CD14-positive monocyte (primary cell): ENCODE measurements around the gene AHNAK. TPM values are rescaled to one million over a fixed set of nuclear protein-coding genes. Genes with fewer than 3 reads are reported as not detected.

ENCODE experiments used
- DNase-seq, 3 donors: peaks; one replicate each; pipeline ENCODE4 v3.0.0-alpha.2; 2011 to 2022
- H2AFZ ChIP-seq: 2 replicates; pipeline ENCODE4 v1.6.0; 2012; ENCODE audit warnings: mild to moderate bottlenecking, low read depth, low read length, inconsistent platforms; ENCODE audit not compliant: insufficient read depth, poor library complexity, severe bottlenecking
- H3K27ac ChIP-seq, 2 donors: 1 replicate in 1 of 2; 2 replicates in 1 of 2; pipeline ENCODE4 v1.5.1; 2012 to 2013; ENCODE audit warnings: low read length in 2 of 2, control low read depth in 1 of 2, inconsistent platforms in 1 of 2, low read depth in 1 of 2, mild to moderate bottlenecking in 1 of 2
- H3K27me3 ChIP-seq, 2 donors: one replicate each; pipeline versions ENCODE4 v1.6.0 to v1.6.1; 2011 to 2013; ENCODE audit warnings: low read length in 2 of 2; ENCODE audit not compliant: control insufficient read depth in 2 of 2, insufficient read depth in 2 of 2
- H3K36me3 ChIP-seq, 2 donors: replicated peaks in 1 of 2; 1 replicate in 1 of 2; 2 replicates in 1 of 2; pipeline versions ENCODE4 v1.5.1 to v1.6.1; 2012 to 2013; ENCODE audit warnings: low read length in 2 of 2, control low read depth in 1 of 2, inconsistent platforms in 1 of 2, mild to moderate bottlenecking in 1 of 2; ENCODE audit not compliant: insufficient read depth in 2 of 2, control insufficient read depth in 1 of 2
- H3K4me1 ChIP-seq, 2 donors: 1 replicate in 1 of 2; 2 replicates in 1 of 2; pipeline versions ENCODE4 v1.5.1 to v1.6.1; 2012 to 2013; ENCODE audit warnings: low read length in 2 of 2, control low read depth in 1 of 2, inconsistent platforms in 1 of 2, mild to moderate bottlenecking in 1 of 2, moderate library complexity in 1 of 2; ENCODE audit not compliant: insufficient read depth in 2 of 2, control insufficient read depth in 1 of 2
- H3K4me2 ChIP-seq: replicated peaks from 2 replicates; pipeline ENCODE3; 2012; ENCODE audit warnings: low read length, moderate library complexity, mild to moderate bottlenecking; ENCODE audit not compliant: poor library complexity, severe bottlenecking; ENCODE audit errors: extremely low read depth
- H3K4me3 ChIP-seq, 3 experiments: fragments of 200-600 bp in 1 of 3; sonication (generic) in 1 of 3; replicated peaks in 1 of 3; 1 replicate in 2 of 3; 2 replicates in 1 of 3; pipeline ENCODE4 v1.5.1; 2011 to 2013; ENCODE audit warnings: low read length in 3 of 3, mild to moderate bottlenecking in 3 of 3, control low read depth in 2 of 3, low read depth in 2 of 3, inconsistent platforms in 1 of 3, moderate library complexity in 1 of 3
- H3K79me2 ChIP-seq: 2 replicates; pipeline ENCODE4 v1.6.0; 2012; ENCODE audit warnings: mild to moderate bottlenecking, control low read depth, inconsistent platforms, low read length, moderate library complexity; ENCODE audit not compliant: insufficient read depth
- H3K9ac ChIP-seq: 2 replicates; pipeline ENCODE4 v1.6.0; 2017; ENCODE audit warnings: low read length, mild to moderate bottlenecking; ENCODE audit not compliant: insufficient read depth, poor library complexity, severe bottlenecking
- H3K9me3 ChIP-seq, 2 donors: replicated peaks in 1 of 2; 1 replicate in 1 of 2; 2 replicates in 1 of 2; pipeline versions ENCODE4 v1.5.1 to v1.6.1; 2012 to 2013; ENCODE audit warnings: low read length in 2 of 2, control low read depth in 1 of 2; ENCODE audit not compliant: control insufficient read depth in 1 of 2, insufficient read depth in 1 of 2
- H4K20me1 ChIP-seq: 2 replicates; pipeline ENCODE4 v1.6.0; 2012; ENCODE audit warnings: mild to moderate bottlenecking, low read length, control low read depth, moderate library complexity; ENCODE audit not compliant: insufficient read depth
- H3K27ac Mint-ChIP-seq, 7 donors: one replicate each; pipeline ENCODE4 v1.8.0; 2020; ENCODE audit warnings: mild to moderate bottlenecking in 7 of 7, mixed read lengths in 7 of 7, moderate library complexity in 6 of 7, inconsistent platforms in 2 of 7
- H3K27me3 Mint-ChIP-seq, 3 donors: one replicate each; pipeline ENCODE4 v1.8.0; 2021 to 2022; ENCODE audit warnings: low read depth in 3 of 3, mild to moderate bottlenecking in 3 of 3, mixed read lengths in 3 of 3, moderate library complexity in 3 of 3, inconsistent platforms in 1 of 3
- H3K36me3 Mint-ChIP-seq, 2 donors: one replicate each; pipeline ENCODE4 v1.8.0; 2020; ENCODE audit warnings: mixed read lengths in 2 of 2, inconsistent platforms in 1 of 2, mild to moderate bottlenecking in 1 of 2
- H3K4me1 Mint-ChIP-seq: one replicate; pipeline ENCODE4 v1.8.0; 2020; ENCODE audit warnings: mild to moderate bottlenecking, mixed read lengths
- H3K4me3 Mint-ChIP-seq, 2 donors: one replicate each; pipeline ENCODE4 v1.8.0; 2020; ENCODE audit warnings: mild to moderate bottlenecking in 2 of 2, mixed read lengths in 2 of 2, moderate library complexity in 1 of 2
- H3K9me3 Mint-ChIP-seq, 7 donors: one replicate each; pipeline ENCODE4 v1.8.0; 2020 to 2022; ENCODE audit warnings: mixed read lengths in 7 of 7, mild to moderate bottlenecking in 6 of 7, moderate library complexity in 6 of 7, inconsistent platforms in 2 of 7
- WGBS: methylation state at CpG from one replicate; pipeline ENCODE4 v1.1.5; 2013; ENCODE audit warnings: missing lambda C conversion rate; ENCODE audit not compliant: insufficient coverage; 5-methylcytosine and 5-hydroxymethylcytosine counted together
- intact Hi-C, 2 donors: fragments of 100-400 bp; cut with micrococcal nuclease; formaldehyde crosslinking; loops; one replicate each; pipeline versions ENCODE4 v1.15.0 to v1.15.1; 2023
- polyA plus RNA-seq, 3 donors: library from polyadenylated mRNA; depleted of rRNA in 1 of 3; unstranded in 2 of 3; stranded (reverse) in 1 of 3; fragments of 300-500 nt in 2 of 3; fragments of >200 nt in 1 of 3; fragmentation: Illumina TruSeq in 2 of 3; gene quantifications; 1 replicate in 2 of 3; 2 replicates in 1 of 3; pipeline ENCODE4 v1.2.3, GENCODE V29; 2012 to 2021
- TF ChIP-seq, protein P1 (sequence below): fragments of 200-600 bp; IDR thresholded peaks from one replicate; pipeline ENCODE4 v1.8.0; 2022; ENCODE audit warnings: antibody characterized with exemption, mild to moderate bottlenecking

AHNAK gene
- polyA plus RNA-seq, 3 donors = 80.0 to 201 (median 103) TPM

DNA sequence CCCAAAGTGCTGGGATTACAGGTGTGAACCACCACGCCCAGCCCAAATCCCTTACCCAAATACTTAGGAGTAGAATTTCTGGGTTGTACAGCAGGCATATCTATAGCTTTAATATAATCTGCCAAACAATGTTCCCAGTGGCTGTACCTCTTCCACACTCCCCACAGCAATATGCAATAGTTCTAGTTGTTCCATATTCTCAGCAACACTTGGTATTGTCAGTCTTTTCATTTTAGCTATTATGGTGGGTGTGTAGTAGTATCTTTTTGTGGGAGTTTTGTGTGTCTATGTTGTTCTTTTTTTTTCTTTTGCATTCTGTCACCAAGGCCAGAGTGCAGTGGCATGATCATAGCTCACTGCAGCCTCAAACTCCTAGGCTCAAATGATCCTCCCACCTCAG is 109.0 kb downstream of the AHNAK start:
- intact Hi-C loops = no loop called here
- H3K9me3 ChIP-seq = no peaks in the 10 kb centered on the region
- no peaks in the 10 kb centered on the region for H3K79me2 ChIP-seq
- no peaks in the 10 kb centered on the region for H3K36me3 Mint-ChIP-seq
- no peak for DNase-seq
- no peak overlapping the region for H3K4me3 Mint-ChIP-seq
- no peaks in the 10 kb centered on the region for H4K20me1 ChIP-seq
- H3K27me3 Mint-ChIP-seq = peaks cover 0 to 2% (median 0%) of the 10 kb centered on the region in 3 donors
- H3K9me3 Mint-ChIP-seq = peaks cover 0 to 3% (median 0%) of the 10 kb centered on the region in 7 donors
- H3K4me2 ChIP-seq = no peak overlapping the region
- TF ChIP-seq, protein P1, sequence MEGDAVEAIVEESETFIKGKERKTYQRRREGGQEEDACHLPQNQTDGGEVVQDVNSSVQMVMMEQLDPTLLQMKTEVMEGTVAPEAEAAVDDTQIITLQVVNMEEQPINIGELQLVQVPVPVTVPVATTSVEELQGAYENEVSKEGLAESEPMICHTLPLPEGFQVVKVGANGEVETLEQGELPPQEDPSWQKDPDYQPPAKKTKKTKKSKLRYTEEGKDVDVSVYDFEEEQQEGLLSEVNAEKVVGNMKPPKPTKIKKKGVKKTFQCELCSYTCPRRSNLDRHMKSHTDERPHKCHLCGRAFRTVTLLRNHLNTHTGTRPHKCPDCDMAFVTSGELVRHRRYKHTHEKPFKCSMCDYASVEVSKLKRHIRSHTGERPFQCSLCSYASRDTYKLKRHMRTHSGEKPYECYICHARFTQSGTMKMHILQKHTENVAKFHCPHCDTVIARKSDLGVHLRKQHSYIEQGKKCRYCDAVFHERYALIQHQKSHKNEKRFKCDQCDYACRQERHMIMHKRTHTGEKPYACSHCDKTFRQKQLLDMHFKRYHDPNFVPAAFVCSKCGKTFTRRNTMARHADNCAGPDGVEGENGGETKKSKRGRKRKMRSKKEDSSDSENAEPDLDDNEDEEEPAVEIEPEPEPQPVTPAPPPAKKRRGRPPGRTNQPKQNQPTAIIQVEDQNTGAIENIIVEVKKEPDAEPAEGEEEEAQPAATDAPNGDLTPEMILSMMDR = no peak
- H3K27ac ChIP-seq = no peak overlapping the region
- peaks cover 57 to 73% of the 10 kb centered on the region in 2 donors for H3K4me1 ChIP-seq
- peaks cover 56% of the 10 kb centered on the region for H3K4me1 Mint-ChIP-seq
- no peak overlapping the region for H3K4me3 ChIP-seq
- H3K27me3 ChIP-seq = no peaks in the 10 kb centered on the region
- no peak overlapping the region for H3K27ac Mint-ChIP-seq
- no peak overlapping the region for H3K9ac ChIP-seq
- no peak overlapping the region for H2AFZ ChIP-seq
- no CpG with 5 or more reads among the region's 1 CpG for WGBS
- H3K36me3 ChIP-seq = no peaks in the 10 kb centered on the region

GRCh38 chr11:62435846-62436660 is 110.6 kb downstream of the AHNAK start:
- no peaks in the 10 kb centered on the region for H4K20me1 ChIP-seq
- H3K4me3 ChIP-seq = peak overlapping the region in 1 of 3 experiments; percentile 13
- H3K27me3 ChIP-seq = no peaks in the 10 kb centered on the region
- intact Hi-C loops = no loop called here
- peak overlapping the region; percentile 64 to 96 for H3K27ac ChIP-seq
- Mint-ChIP-seq H3K9me3 (peaks cover 0 to 3% (median 0%) of the 10 kb centered on the region in 7 donors), H3K27ac (peak overlapping the region; percentile 76 to 89 (median 79)), H3K4me3 (no peak overlapping the region), H3K27me3 (peaks cover 0 to 2% (median 0%) of the 10 kb centered on the region in 3 donors), H3K36me3 (no peaks in the 10 kb centered on the region), H3K4me1 (peaks cover 64% of the 10 kb centered on the region)
- no peaks in the 10 kb centered on the region for H3K79me2 ChIP-seq
- DNase-seq = peak in 1 of 3 donors; percentile 48
- 0% methylated on average over 2 of the region's 5 CpGs for WGBS
- peaks cover 67 to 80% of the 10 kb centered on the region in 2 donors for H3K4me1 ChIP-seq
- no peak overlapping the region for H3K9ac ChIP-seq
- peak overlapping the region; percentile 38 for H3K4me2 ChIP-seq
- H3K9me3 ChIP-seq = no peaks in the 10 kb centered on the region
- TF ChIP-seq, protein P1 = no peak
- no peaks in the 10 kb centered on the region for H3K36me3 ChIP-seq
- peak overlapping the region; percentile 65 for H2AFZ ChIP-seq
